Bronchial epithelial cell (primary cell): Measurements from ENCODE around the gene SLC39A11. TPM values are rescaled to one million over a fixed set of nuclear protein-coding genes. Genes with fewer than 3 reads are reported as not detected.

Experiments used
- DNase-seq: peaks from one replicate; pipeline ENCODE4 v3.0.0-alpha.2; 2010; ENCODE audit warnings: low read depth
- FAIRE-seq: peaks from 2 replicates; lab custom pipeline; 2011; peaks lifted over from hg19 to GRCh38; lab: Jason Lieb, UNC
- H3K27me3 ChIP-seq: 2 replicates; pipeline ENCODE4 v1.5.1; 2011; ENCODE audit warnings: low read length; ENCODE audit not compliant: control insufficient read depth, insufficient read depth
- H3K36me3 ChIP-seq: 2 replicates; pipeline ENCODE4 v1.5.1; 2011; ENCODE audit warnings: low read length; ENCODE audit not compliant: control insufficient read depth, insufficient read depth
- H3K4me3 ChIP-seq: 2 replicates; pipeline ENCODE4 v1.5.1; 2011; ENCODE audit warnings: mild to moderate bottlenecking, low read depth, low read length, control low read depth
- total RNA-seq: library from RNA; depleted of rRNA; stranded (reverse); fragments of >200 nt; gene quantifications from 2 replicates; pipeline ENCODE4 v1.2.1, GENCODE V29; 2014
- TF ChIP-seq, protein P1 (sequence below): IDR thresholded peaks from 2 replicates; pipeline ENCODE4 v1.5.1; 2011; ENCODE audit warnings: mild to moderate bottlenecking, moderate library complexity, low read length, control low read depth, inconsistent platforms; ENCODE audit not compliant: insufficient read depth, severe bottlenecking

The SLC39A11 gene
- total RNA-seq, 1 donor from 2014 or later = 23.4 TPM

DNA sequence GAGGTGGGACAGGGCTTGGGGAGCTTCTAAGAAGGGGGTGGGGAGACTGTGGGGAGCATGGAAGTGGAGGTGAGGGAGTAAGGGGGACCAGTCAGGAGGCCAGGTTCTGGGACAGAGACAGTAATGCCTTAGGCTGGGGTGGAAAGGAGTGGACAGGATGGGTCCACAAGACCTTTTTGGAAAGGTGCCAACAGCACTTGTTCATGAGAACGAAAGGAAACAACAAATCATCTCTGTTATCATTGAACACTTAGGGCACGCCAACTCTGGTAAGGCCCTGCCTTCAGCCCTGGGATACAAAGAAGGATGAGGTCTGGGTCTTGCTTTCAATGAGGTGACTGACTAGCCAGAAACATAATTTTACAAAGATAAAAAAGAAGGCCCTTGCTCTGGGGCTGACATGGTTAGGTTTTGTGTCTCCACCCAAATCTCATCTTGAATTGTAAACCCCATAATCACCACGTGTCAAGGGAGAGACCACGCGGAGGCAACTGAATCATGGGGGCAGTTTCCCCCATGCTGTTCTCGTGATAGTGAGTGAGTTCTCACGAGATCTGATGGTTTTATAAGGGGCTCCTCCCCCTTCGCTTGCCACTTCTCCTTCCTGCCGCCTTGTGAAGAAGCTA lies 113.8 kb downstream of the SLC39A11 start:
- no peaks in the 10 kb centered on the region for H3K27me3 ChIP-seq
- no peak overlapping the region for H3K4me3 ChIP-seq
- FAIRE-seq = no peak
- TF ChIP-seq, protein P1, sequence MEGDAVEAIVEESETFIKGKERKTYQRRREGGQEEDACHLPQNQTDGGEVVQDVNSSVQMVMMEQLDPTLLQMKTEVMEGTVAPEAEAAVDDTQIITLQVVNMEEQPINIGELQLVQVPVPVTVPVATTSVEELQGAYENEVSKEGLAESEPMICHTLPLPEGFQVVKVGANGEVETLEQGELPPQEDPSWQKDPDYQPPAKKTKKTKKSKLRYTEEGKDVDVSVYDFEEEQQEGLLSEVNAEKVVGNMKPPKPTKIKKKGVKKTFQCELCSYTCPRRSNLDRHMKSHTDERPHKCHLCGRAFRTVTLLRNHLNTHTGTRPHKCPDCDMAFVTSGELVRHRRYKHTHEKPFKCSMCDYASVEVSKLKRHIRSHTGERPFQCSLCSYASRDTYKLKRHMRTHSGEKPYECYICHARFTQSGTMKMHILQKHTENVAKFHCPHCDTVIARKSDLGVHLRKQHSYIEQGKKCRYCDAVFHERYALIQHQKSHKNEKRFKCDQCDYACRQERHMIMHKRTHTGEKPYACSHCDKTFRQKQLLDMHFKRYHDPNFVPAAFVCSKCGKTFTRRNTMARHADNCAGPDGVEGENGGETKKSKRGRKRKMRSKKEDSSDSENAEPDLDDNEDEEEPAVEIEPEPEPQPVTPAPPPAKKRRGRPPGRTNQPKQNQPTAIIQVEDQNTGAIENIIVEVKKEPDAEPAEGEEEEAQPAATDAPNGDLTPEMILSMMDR = no peak
- no peaks in the 10 kb centered on the region for H3K36me3 ChIP-seq
- no peak for DNase-seq

DNA sequence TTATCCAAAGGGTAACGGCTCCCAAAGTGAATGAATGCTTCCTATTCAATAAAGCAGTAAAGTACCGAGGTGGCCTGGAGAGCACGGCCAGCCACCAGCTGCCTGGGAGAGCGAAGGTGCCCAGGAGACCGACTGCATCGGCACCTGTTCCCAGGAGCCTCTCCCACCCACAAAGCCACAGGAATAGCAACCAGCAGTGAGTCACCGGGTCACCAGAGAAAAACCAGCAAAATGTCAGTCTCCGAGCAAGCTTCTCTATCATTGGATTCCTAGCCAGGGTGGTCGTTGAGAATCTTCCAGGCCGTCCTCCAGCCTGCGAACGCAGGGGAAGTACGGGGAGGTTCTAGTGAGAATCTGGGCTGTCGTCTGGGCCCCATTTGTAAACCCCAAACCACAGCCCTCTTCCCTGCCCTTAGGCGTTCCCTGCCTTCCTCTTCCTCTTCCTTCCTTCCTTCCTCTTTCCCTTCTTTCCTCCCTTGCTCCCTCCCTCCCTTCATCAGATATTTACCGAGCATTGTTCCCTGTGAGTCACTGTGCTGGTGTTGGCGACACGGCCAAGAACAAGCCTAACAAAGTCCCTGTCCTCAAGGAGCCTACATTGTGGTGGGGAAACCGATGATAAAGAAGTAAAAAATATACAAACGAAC lies 114.6 kb downstream of the SLC39A11 start:
- no peak for DNase-seq
- Histone ChIP-seq H3K27me3 (no peaks in the 10 kb centered on the region), H3K4me3 (no peak overlapping the region), H3K36me3 (no peaks in the 10 kb centered on the region)
- TF ChIP-seq, protein P1 = no peak
- no peak for FAIRE-seq

DNA sequence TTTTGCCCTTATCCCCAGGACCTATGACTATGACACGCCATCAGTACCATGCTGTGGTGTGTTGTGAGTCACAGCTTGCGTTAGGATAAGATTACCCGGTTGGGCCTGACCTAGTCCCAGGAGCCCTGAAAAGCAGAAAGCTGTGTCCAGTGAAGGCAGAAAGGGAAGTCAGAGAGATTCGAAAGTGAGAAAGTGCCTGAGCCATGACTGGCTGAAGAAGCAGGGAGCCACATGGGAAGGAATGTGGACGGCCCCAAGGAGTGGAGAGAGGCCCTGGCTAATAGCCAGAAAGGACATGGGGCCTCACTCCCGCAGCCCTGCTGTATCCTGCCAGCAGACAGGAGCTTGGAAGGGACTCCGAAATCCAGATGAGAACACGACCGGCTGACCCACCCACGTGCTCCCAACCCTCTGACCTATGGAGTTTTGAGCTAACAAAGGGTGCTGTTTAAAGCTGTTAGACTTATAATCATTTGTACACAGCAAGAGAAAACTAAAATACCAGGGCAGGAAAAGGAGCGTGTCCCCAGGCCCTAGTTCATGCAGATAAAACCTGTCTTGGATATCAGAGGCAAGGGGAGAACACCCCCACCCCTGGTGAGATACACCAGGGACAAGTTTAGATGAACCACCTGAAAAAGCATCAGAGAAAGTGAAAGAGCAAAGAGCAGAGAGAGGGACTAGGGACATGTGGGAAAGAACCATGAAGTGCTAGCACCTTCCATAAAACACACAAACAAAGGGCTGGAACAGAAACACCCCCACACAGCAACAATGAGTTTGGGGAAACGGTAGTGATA lies 115.3 kb downstream of the SLC39A11 start:
- peak; percentile 68 for DNase-seq
- FAIRE-seq = no peak

DNA sequence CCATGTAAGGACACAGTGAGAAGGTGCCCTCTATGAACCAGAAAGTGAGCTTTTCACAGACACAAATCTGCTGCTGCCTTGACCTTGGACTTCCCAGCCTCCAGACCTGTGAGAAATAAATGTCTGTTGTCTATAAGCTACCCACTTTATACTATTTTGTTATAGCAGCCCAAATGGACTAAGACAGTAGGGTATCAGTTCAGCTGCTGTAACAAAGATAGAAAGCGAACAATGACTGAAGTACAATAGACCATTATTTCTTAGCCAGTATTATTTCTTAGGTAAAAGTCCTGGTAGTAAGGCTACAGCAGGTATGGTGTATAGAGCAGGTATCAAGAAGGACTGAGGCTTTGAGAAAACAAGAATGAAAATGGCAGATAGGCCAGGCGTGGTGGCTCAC lies 117.0 kb downstream of the SLC39A11 start:
- no peaks in the 10 kb centered on the region for H3K27me3 ChIP-seq
- no peak for FAIRE-seq
- H3K4me3 ChIP-seq = no peak overlapping the region
- TF ChIP-seq, protein P1 = no peak
- no peak for DNase-seq
- no peaks in the 10 kb centered on the region for H3K36me3 ChIP-seq

More for the DNA sequence above, 115.3 kb downstream of the SLC39A11 start:
- Histone ChIP-seq H3K4me3 (no peak overlapping the region), H3K27me3 (no peaks in the 10 kb centered on the region), H3K36me3 (no peaks in the 10 kb centered on the region)
- TF ChIP-seq, protein P1 = no peak

DNA sequence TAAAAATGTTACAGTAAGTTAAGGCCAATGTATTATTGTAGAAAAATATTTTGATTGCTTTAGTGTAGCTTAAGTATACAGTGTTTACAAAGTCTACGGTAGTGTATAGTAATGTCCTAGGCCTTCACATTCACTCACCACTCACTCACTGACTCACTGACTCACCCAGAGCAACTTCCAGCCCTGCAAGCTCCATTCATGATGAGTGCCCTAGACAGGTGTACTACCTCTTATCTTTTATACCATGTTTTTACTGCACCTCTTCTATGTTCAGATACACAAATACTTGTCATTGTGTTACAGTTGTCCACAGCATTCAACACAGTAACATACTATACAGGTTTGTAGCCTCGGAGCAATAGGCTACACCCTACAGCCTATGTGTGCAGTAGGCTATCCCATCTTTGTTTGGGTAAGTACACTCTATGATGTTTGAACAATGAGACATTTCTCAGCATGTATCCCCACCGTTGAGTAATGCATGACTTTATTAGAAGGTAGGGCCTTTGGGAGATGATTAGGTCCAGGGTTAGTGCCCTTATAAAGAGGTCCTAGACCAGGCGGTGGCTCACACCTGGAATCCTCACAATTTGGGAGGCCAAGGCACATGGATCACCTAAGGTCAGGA lies 117.8 kb downstream of the SLC39A11 start:
- H3K4me3 ChIP-seq = no peak overlapping the region

More for the DNA sequence above, 117.8 kb downstream of the SLC39A11 start:
- DNase-seq = peak; percentile 75
- FAIRE-seq = no peak
- TF ChIP-seq, protein P1 = no peak
- no peaks in the 10 kb centered on the region for H3K27me3 ChIP-seq
- H3K36me3 ChIP-seq = no peaks in the 10 kb centered on the region
